HG03442 (cell line): Measurements from ENCODE around the gene NEFH.
"Not testable (repeated sequence)": the region's sequence is repeated elsewhere in the genome, so short reads cannot be mapped to it uniquely, and the experiment has no call there.

Source experiments
- ATAC-seq: cut with Tn5 transposase; IDR thresholded peaks from one replicate; pipeline ENCODE4 v1.9.1; 2021; ENCODE audit warnings: mild to moderate bottlenecking, moderate library complexity; ENCODE audit not compliant: unreplicated experiment

NEFH gene

GRCh38 chr22:29489127-29489780 is 9.2 kb downstream of the NEFH start:
- ATAC-seq: not testable (repeated sequence)

GRCh38 chr22:29491012-29491411 is 11.0 kb downstream of the NEFH start:
- ATAC-seq: no peak

GRCh38 chr22:29493636-29494035 is 13.6 kb downstream of the NEFH start:
- no peak for ATAC-seq

- no peak for ATAC-seq
Observed at GRCh38 chr22:29499852-29500251, 19.8 kb downstream of the NEFH start.

GRCh38 chr22:29503811-29504372 is 23.9 kb downstream of the NEFH start:
- no peak for ATAC-seq

- no peak for ATAC-seq
Observed at GRCh38 chr22:29509298-29509697, 29.3 kb downstream of the NEFH start.

- no peak for ATAC-seq
Observed at GRCh38 chr22:29509815-29510214, 29.8 kb downstream of the NEFH start.

GRCh38 chr22:29510542-29510941 is 30.5 kb downstream of the NEFH start:
- no peak for ATAC-seq

GRCh38 chr22:29511126-29511862 is 31.3 kb downstream of the NEFH start:
- no peak for ATAC-seq

GRCh38 chr22:29512031-29512430 is 32.0 kb downstream of the NEFH start:
- ATAC-seq: no peak

GRCh38 chr22:29517215-29517908 is 37.3 kb downstream of the NEFH start:
- ATAC-seq: no peak

- no peak for ATAC-seq
Observed at GRCh38 chr22:29518427-29518826, 38.4 kb downstream of the NEFH start.

GRCh38 chr22:29519996-29520395 is 40.0 kb downstream of the NEFH start:
- no peak for ATAC-seq

GRCh38 chr22:29520851-29521250 is 40.8 kb downstream of the NEFH start:
- no peak for ATAC-seq

GRCh38 chr22:29521526-29521925 is 41.5 kb downstream of the NEFH start:
- ATAC-seq: no peak

- no peak for ATAC-seq
Observed at GRCh38 chr22:29523761-29524160, 43.7 kb downstream of the NEFH start.

GRCh38 chr22:29524442-29525191 is 44.6 kb downstream of the NEFH start:
- no peak for ATAC-seq

- ATAC-seq: no peak
Observed at GRCh38 chr22:29528144-29528543, 48.1 kb downstream of the NEFH start.

GRCh38 chr22:29530716-29531115 is 50.7 kb downstream of the NEFH start:
- ATAC-seq: no peak

GRCh38 chr22:29531419-29531818 is 51.4 kb downstream of the NEFH start:
- no peak for ATAC-seq

GRCh38 chr22:29536411-29536810 is 56.4 kb downstream of the NEFH start:
- no peak for ATAC-seq
